ENCODE results near the gene POLR2I. TPM values are rescaled to one million over a fixed set of nuclear protein-coding genes. Genes with fewer than 3 reads are reported as not detected.

The POLR2I gene
- total RNA-seq, 1 donor from 2014 or later = 88.5 TPM

- no peak for DNase-seq (ENCODE audit: low read depth)
- TF ChIP-seq CTCF (conservative IDR thresholded peaks at IDR 0.05; ENCODE audit: low read depth, low read length) = no peak
- H3K4me3 ChIP-seq (ENCODE audit: low read depth, low read length) = no peak overlapping the region
Observed at GRCh38 chr19:36090910-36091695, 23.6 kb downstream of the POLR2I start.

DNA sequence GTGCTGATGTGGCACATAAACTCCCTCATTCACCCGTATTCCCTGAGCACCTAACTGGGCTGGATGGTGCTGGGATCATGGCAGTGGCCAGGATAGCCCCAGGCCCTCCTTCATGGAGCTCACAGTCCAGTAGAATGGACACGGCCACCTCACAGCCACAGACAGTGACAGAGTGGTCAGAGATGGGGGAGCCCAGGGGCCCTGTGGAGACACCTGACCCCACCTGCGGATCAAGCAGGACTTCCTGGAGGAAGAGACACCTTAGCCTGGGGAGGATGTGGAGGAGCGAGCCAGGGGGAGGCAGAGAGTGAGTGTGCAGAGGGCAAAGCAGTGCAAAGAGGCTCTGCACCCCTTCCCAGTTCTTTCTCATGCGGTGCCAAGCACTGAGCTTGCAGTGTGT is 24.8 kb downstream of the POLR2I start:
- no peak for TF ChIP-seq CTCF (conservative IDR thresholded peaks at IDR 0.05; ENCODE audit: low read depth, low read length)
- no peak overlapping the region for H3K4me3 ChIP-seq (ENCODE audit: low read depth, low read length)
- no peak for DNase-seq (ENCODE audit: low read depth)

- H3K4me3 ChIP-seq (ENCODE audit: low read depth, low read length) = no peak overlapping the region
- TF ChIP-seq CTCF (conservative IDR thresholded peaks at IDR 0.05; ENCODE audit: low read depth, low read length) = no peak
- DNase-seq (ENCODE audit: low read depth) = no peak
Observed at GRCh38 chr19:36086326-36086725, 28.3 kb downstream of the POLR2I start.

GRCh38 chr19:36084231-36085009 is 30.3 kb downstream of the POLR2I start:
- TF ChIP-seq CTCF (conservative IDR thresholded peaks at IDR 0.05; ENCODE audit: low read depth, low read length) = no peak

GRCh38 chr19:36082916-36083315 is 31.8 kb downstream of the POLR2I start:
- DNase-seq (ENCODE audit: low read depth) = no peak
- H3K4me3 ChIP-seq (ENCODE audit: low read depth, low read length) = no peak overlapping the region
- TF ChIP-seq CTCF (conservative IDR thresholded peaks at IDR 0.05; ENCODE audit: low read depth, low read length) = no peak

More at GRCh38 chr19:36084231-36085009, 30.3 kb downstream of the POLR2I start:
- H3K4me3 ChIP-seq (ENCODE audit: low read depth, low read length) = no peak overlapping the region
- DNase-seq (ENCODE audit: low read depth) = no peak

- TF ChIP-seq CTCF (conservative IDR thresholded peaks at IDR 0.05; ENCODE audit: low read depth, low read length) = no peak
Observed at GRCh38 chr19:36081894-36082293, 32.8 kb downstream of the POLR2I start.

More at GRCh38 chr19:36081894-36082293, 32.8 kb downstream of the POLR2I start:
- no peak for DNase-seq (ENCODE audit: low read depth)
- H3K4me3 ChIP-seq (ENCODE audit: low read depth, low read length) = no peak overlapping the region
